HepG2 (cell line): ENCODE data around the gene ZSWIM6.

Source experiments
- TF ChIP-seq, protein P1 (sequence below): sonication (generic); formaldehyde crosslinking; IDR thresholded peaks from 2 replicates; pipeline ENCODE4 v1.8.1; 2023; ENCODE audit warnings: mild to moderate bottlenecking, missing genetic modification reagents
- TF ChIP-seq, protein P2 (sequence below): sonication (generic); formaldehyde crosslinking; IDR thresholded peaks from 2 replicates; pipeline ENCODE4 v1.5.0; 2020; ENCODE audit warnings: mild to moderate bottlenecking, missing genetic modification reagents, moderate library complexity

DNA sequence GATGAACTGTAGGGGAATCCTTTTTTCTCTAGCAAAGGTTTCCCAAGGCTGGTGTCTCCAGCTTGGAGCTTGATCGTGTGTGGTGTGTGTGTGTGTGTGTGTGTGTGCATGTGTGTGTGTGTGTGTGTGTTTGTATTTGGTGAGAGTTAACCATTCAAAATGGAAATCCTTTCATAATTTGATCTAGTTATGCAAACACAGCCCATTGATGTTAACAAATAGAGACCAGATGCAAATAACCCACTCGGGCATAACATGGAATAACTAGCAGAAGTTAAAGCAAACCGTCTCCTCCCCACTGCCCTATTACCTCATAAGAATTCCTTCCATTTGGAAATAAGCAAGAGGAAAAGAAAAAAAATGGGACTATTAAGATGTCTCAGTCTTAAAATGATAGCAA lies 24.9 kb upstream of the ZSWIM6 start:
- TF ChIP-seq, protein P1, sequence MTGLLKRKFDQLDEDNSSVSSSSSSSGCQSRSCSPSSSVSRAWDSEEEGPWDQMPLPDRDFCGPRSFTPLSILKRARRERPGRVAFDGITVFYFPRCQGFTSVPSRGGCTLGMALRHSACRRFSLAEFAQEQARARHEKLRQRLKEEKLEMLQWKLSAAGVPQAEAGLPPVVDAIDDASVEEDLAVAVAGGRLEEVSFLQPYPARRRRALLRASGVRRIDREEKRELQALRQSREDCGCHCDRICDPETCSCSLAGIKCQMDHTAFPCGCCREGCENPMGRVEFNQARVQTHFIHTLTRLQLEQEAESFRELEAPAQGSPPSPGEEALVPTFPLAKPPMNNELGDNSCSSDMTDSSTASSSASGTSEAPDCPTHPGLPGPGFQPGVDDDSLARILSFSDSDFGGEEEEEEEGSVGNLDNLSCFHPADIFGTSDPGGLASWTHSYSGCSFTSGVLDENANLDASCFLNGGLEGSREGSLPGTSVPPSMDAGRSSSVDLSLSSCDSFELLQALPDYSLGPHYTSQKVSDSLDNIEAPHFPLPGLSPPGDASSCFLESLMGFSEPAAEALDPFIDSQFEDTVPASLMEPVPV (CRISPR knock-in tag), result no peak
- TF ChIP-seq, protein P2, sequence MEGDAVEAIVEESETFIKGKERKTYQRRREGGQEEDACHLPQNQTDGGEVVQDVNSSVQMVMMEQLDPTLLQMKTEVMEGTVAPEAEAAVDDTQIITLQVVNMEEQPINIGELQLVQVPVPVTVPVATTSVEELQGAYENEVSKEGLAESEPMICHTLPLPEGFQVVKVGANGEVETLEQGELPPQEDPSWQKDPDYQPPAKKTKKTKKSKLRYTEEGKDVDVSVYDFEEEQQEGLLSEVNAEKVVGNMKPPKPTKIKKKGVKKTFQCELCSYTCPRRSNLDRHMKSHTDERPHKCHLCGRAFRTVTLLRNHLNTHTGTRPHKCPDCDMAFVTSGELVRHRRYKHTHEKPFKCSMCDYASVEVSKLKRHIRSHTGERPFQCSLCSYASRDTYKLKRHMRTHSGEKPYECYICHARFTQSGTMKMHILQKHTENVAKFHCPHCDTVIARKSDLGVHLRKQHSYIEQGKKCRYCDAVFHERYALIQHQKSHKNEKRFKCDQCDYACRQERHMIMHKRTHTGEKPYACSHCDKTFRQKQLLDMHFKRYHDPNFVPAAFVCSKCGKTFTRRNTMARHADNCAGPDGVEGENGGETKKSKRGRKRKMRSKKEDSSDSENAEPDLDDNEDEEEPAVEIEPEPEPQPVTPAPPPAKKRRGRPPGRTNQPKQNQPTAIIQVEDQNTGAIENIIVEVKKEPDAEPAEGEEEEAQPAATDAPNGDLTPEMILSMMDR (CRISPR knock-in tag), result no peak
